Raji (cell line): ENCODE data around the gene FAM168A.

Experiments
- POLR2A ChIP-seq: IDR thresholded peaks from 2 replicates; pipeline ENCODE4 v1.6.1; 2011; ENCODE audit warnings: low read depth, low read length, control low read depth; ENCODE audit not compliant: insufficient read depth

The FAM168A gene

GRCh38 chr11:73393479-73394415, 204.2 kb downstream of the FAM168A start:
- TF ChIP-seq POLR2A, result no peak

- TF ChIP-seq POLR2A, result no peak
Measured at GRCh38 chr11:73393011-73393380, 204.9 kb downstream of the FAM168A start.

GRCh38 chr11:73392108-73393010, 205.6 kb downstream of the FAM168A start:
- TF ChIP-seq POLR2A, result no peak

GRCh38 chr11:73391665-73392064, 206.2 kb downstream of the FAM168A start:
- no peak for TF ChIP-seq POLR2A

- no peak for TF ChIP-seq POLR2A
Measured at GRCh38 chr11:73390601-73391565, 207.0 kb downstream of the FAM168A start.

GRCh38 chr11:73389916-73390315, 208.0 kb downstream of the FAM168A start:
- TF ChIP-seq POLR2A, result no peak

GRCh38 chr11:73389134-73389525, 208.8 kb downstream of the FAM168A start:
- no peak for TF ChIP-seq POLR2A

DNA sequence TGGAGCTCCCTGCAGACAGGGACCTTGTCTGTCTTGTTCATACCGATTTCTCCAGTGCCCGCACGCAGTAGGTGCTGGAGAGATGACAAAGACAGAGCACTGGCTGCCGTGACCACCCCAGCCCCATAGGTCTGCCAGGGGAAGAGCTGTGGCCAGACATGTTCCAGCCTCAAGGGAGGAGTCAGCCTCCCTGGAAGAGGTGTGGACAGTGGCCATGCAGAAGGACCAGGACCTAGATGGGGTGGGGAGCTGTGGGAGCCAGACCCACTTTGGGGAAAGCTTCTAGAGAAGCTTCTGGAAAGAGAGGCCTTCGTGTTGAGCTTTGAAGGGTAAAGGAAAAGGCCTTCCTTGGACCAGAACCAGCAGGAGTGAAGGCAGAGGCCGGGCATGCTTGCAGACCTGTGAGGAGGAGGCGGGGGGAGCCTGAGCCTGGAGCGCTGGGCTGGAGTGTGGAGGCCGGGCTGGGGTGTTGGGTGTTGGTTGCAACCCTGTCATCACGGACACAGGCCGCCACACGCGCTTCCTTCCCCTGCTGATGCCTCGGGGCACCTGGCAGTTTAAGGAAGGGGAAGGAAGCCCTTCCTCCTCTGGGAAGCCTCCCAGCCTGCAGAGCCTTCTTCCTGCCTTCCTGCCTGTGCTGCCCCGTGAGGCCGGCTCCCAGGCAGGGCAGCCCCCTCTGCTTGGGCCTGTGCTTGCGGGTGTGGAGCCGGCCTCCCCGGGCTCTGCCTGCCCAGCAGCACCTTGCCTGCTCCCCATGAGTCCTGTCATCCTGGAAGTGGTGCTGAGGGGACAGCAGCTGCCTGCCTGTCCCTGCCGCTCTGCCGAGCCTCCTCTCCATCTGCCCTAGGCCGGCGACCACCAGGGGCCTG, 209.4 kb downstream of the FAM168A start:
- no peak for TF ChIP-seq POLR2A

DNA sequence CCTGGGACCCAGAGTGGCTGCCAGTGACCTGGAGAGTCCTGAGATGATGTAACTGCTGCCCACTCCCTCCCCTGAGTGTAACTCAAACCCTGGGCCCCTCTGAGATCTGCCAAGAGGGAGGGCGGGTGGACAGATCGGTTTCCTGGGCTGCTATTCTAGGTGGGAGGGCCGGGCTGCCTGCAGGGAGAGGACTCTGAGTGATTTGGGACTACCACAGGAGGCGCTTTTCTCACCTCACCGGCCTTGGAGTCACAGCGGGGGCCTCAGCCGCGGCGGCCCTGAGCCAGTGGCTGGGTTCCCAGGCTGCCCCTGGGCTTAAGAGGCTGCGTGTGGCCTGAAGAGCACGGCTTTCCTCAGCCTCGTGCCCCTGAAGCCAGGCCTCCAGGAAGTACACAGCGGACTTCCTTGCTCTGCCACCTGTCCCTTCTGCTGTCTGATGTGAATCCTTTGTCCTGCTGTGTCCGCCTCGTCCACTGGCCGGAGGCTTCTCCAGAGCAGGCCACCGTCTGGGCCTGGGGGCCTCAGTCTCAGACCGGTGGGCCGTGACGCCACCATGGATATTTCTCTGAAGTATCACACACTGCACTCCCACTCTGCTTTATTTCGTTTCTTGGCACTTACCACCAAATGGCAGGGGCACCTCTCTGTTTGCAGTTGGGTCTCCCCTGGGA, 210.2 kb downstream of the FAM168A start:
- TF ChIP-seq POLR2A, result no peak

- TF ChIP-seq POLR2A, result no peak
Measured at GRCh38 chr11:73386546-73386945, 211.4 kb downstream of the FAM168A start.

- TF ChIP-seq POLR2A, result 0 out of 2 replicates have a peak, but pooled peaks have one; percentile 13
Measured at GRCh38 chr11:73386016-73386415, 211.9 kb downstream of the FAM168A start.

GRCh38 chr11:73384872-73385689, 212.8 kb downstream of the FAM168A start:
- no peak; the same call in 1 of the 2 replicates for TF ChIP-seq POLR2A
